ELF-1 (cell line): ENCODE data around the gene SHQ1.
"Not testable (repeated sequence)": the region's sequence is repeated elsewhere in the genome, so short reads cannot be mapped to it uniquely, and the experiment has no call there.

Source experiments
- DNase-seq: peaks from one replicate; pipeline ENCODE4 v3.0.0-alpha.2; 2016; ENCODE audit warnings: low read depth, low spot score

Gene SHQ1

DNA sequence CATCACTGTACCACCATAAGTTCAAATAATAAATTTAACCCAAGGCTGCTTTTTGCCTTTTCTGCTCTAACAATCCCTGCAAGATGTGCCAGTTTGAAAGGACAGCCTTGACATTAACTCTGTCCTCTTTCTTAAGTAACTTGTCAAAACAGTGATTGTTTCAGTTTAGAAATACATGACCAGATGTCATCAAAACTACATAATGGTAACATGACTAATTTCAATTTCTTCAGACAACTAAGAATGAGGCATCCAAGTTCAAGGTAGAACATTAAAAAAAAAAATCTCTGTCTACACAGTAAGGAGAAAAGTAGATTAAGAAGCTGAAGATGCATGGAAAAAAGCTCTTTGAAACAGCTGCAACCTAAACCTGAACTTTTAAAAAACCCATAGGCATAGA is 47.4 kb downstream of the SHQ1 start:
- DNase-seq: no peak

DNA sequence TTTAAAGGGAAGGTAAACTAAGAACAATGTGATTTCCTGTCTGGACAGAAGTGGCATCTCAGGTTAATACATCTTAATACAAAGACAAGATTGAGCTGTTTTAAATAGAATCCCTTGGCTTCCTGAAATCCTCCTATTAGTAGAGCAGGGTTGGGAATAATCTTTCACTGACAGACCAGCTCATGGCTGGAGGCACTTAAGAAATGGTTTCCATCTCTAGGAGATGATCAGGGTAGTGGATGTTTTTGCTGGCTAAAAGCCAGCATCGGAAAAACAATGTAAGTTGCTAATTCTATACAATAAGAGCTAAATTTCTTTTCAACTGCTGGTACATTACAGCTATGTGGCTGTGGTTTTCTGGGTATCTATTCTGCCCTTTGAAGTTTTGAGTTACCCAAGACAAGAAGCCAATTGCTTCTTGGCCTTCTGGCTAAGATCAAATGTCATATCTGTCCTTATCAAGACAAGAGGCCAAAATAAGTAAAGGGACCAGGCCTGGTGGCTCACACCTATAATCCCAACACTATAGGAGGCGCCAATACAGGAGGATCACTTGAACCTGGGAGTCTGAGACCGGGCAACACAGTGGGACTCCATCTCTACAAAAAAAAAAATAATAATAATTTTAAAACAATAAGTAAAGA is 49.6 kb downstream of the SHQ1 start:
- DNase-seq: no peak

DNA sequence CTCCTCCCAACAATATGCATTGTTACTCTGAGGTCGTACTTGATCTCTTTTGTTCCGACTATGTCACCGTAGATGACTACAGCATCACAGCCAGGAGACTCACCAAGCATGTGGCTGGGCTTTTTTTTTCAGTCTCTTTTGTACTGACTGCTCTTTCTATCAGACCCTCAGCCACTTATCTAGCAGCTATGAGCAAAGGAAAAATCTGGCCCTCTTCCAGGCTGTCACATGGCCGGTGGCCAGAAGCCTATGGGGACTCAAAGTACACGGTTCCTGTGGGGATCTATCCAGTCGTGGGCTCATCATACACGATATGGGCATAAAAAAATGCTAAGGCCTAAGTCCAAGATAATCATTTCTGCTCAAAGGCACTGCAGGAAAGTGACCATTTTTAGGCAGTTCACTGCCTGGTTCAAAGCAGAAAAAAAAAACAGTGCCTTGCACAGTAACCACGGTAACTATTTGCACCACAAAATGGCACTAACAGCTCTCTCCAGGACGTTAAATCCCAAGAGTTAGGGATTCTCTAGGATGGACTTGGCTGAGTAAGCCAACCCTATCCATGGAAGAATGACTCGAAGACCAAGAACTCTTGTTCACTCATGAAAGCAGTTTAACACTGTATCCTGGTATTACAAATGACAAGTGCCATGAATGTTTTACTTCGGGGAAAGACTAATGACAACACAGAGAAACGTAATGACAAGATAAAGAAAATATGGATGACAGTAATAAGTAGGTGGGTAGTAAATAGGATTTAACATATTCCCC is 50.3 kb downstream of the SHQ1 start:
- peak; percentile 7 for DNase-seq

- DNase-seq: no peak
These were observed 54.2 kb downstream of the SHQ1 start for GRCh38 chr3:72794079-72794478.

GRCh38 chr3:72791161-72791560 is 57.1 kb downstream of the SHQ1 start:
- DNase-seq: no peak

- no peak for DNase-seq
These were observed 58.5 kb downstream of the SHQ1 start for GRCh38 chr3:72789786-72790185.

- DNase-seq: not testable (repeated sequence)
These were observed 60.0 kb downstream of the SHQ1 start for GRCh38 chr3:72788232-72788631.

DNA sequence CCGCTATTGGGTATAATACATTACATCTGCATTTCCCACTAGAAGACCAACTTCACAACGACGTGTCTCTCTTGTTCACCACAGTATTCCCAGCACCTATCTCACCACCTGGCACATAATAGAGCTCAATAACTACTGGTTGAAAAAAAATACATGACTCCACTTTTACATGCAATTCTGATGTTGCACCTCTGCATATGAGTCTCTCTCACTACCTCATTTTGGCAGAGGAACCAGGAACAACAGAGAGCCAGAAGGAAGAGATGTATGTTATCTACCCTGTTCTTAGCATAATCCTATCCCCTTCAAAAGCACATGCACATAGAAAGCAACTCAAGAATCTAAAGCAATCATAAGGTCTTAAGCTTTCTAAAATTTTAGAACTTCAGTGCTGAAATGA is 61.6 kb downstream of the SHQ1 start:
- no peak for DNase-seq

GRCh38 chr3:72784226-72784625 is 64.0 kb downstream of the SHQ1 start:
- no peak for DNase-seq

DNA sequence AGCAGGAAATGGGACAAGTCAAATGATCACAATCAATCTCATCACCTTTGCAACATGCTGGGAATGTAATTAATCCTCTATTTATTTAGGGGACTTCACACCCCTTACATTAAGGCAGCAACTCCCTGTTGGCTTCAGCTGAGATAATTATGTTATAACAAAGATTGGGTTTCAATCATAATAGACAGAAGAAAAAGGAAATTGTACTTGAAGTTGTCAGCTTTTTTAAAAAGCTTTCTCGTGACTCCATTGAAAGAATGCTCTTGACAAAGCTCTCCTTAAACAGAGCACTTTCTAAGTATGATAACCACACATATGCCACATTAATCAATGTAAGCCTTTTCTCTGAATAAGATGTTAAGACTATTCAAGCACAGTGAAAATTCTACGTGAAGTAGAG is 65.7 kb downstream of the SHQ1 start:
- DNase-seq: no peak

DNA sequence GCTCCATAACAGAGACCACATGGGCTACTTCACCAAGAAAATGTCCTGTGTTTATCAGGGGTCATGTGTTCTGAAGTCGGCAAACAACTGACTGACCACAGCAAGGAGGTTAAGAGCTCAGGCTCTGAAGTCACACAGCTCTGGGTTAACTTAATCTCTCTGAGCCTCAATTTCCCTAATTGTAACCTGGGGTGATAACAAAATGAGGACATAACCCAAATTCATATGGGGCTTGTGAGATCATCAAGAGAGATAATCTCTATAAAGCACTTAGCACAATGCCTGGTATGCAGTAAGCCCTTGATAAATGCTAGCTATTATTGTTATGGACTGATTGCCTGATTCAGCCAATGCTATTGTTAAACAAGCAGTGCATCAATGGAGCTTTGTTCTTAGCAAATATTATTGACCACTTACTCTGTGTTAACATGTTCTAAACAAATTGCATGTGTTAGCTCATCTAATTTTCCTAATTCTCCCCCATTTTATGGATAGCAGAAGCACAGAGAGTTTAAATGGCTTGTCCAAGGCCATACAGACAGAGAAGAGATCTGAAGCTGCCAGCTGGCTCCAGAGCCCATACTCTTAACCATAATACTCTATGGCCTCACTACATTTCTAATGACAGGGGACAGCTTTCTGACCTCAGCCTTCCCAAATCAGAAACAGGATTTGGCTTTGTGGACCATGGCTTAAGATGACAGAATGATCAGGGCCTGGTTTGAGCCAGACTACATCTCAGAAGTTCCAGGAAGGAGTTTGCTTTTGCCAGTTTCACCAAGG is 78.3 kb downstream of the SHQ1 start:
- DNase-seq: no peak

DNA sequence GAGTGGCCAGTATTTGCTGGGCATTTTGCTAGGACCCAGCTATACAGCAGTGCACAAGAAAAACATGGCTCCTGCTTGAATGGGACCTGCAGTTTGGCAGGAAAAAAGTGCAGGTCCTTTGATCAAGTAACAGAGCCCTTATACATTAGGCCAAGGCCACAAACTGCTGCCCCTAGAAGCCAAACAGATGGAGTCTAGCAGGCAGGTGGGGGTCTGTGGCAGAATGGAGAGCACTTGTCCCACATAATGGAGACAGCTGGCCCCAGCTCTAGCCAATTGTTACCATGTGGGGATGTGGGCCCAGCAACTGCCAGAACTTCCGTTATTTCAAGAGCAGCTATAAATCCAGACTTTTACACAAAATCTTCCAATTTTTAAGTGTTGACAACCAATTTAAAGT is 79.3 kb downstream of the SHQ1 start:
- no peak for DNase-seq

GRCh38 chr3:72768481-72768880 is 79.8 kb downstream of the SHQ1 start:
- no peak for DNase-seq

GRCh38 chr3:72768006-72768441 is 80.2 kb downstream of the SHQ1 start:
- DNase-seq: peak; percentile 63

- no peak for DNase-seq
These were observed 81.4 kb downstream of the SHQ1 start for GRCh38 chr3:72766866-72767265.

DNA sequence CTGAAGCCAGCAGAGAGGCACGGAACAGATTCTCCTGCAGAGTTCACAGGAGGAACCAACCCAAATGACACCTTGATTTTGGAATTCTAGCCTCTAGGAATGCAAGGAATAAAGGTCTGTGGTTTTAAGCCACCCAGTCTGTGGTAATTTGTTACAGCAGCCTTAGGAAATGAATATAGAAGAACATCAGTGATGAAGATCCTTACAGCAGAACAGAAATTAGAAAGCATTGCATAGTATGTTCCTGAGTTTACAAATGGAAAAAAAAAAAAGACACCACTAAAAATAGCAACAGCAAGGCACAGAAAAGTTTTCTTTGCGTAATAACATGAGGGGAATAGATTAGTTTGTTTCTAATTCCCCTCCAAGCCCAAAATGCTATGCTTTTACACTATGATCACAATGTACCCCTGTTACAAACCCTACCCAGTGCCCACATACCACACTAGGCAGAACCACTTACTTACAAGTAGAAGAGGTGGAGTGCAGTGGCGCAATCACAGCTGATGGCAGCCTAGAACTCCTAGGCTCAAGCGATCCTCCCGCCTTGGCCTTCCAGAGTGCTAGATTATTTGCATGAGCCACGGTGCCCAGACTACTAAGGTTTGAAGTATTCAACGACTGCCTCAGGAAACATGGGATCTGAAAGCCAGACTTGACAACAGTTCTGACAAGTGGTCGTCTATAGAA is 84.3 kb downstream of the SHQ1 start:
- no peak for DNase-seq

GRCh38 chr3:72761410-72761809 is 86.8 kb downstream of the SHQ1 start:
- DNase-seq: no peak

DNA sequence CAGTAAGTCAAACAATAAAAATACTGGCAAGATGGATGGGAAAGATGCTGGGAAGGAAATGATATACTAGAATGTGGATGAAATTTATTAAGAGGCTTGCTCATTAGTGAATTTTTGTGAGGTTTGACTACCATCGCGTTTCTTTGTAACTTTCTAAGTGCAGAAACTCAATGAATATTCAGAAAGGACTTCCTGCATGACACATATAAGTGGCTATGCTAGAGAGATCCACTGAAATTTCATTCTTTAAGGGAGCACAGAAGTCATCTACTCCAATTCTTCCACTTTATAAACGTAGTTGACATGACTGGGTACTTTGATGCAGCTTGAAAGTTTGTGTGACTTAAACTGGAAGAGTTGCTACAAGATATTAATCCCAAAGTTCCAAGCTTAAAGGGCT is 88.0 kb downstream of the SHQ1 start:
- DNase-seq: no peak

GRCh38 chr3:72756900-72757299 is 91.3 kb downstream of the SHQ1 start:
- no peak for DNase-seq

DNA sequence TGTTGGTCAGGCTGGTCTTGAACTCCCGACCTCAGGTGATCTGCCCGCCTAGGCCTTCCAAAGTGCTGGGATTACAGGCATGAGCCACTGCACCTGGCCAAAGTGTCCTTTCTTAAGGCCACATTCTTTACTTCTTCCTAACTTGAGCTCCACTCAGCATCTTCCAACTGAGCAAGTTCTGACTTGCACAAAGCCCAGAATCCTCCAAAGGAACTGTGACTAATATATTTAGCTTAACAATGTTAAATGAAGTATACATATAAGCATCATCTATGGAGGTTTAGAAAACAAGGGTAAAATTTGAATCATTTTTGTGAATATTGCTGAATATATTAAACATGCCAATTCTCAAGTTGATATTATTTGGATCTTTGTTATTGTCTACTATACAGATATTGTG is 93.7 kb downstream of the SHQ1 start:
- DNase-seq: no peak

GRCh38 chr3:72753495-72753894 is 94.8 kb downstream of the SHQ1 start:
- no peak for DNase-seq

DNA sequence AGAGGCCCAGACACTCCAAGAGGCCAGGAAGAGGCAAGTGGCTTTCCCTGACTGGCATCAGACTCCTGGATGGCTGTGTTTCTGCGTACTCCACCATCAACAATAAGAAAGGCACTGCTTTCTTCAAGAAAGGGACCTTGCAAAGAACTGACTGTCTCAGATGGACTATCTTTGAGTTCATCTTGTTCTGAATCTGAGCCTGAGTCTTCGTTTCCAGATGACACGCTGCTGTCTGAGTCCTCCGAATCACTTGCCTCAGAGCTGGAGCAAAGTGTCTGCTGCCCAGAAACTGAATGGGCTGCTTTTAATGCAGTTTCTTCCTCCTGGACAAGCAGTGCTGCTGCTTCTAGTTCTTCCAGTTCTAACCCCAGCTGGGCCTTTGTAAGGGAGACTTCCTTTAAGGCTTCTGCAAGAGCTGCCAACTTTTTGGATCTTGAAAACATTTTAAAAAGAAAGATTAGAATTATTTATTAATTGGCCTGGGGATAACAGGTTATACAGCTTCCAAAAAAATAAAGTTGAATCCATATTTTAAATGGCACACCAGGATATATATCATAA is 97.8 kb downstream of the SHQ1 start:
- no peak for DNase-seq
